Stimulated activated CD8-positive, alpha-beta memory T cell treated with anti-CD3 and anti-CD28 coated beads, Interleukin-15, amount 100 ng/mL, for 4 hours (primary cell): ENCODE results near the gene PROP1.
"Not testable (repeated sequence)": the region's sequence is repeated elsewhere in the genome, so short reads cannot be mapped to it uniquely, and the experiment has no call there.

Experiments
- DNase-seq, 2 donors: peaks; one replicate each; pipeline ENCODE4 v3.0.0-alpha.2; 2020; ENCODE audit warnings: low read depth in 2 of 2

Gene PROP1

DNA sequence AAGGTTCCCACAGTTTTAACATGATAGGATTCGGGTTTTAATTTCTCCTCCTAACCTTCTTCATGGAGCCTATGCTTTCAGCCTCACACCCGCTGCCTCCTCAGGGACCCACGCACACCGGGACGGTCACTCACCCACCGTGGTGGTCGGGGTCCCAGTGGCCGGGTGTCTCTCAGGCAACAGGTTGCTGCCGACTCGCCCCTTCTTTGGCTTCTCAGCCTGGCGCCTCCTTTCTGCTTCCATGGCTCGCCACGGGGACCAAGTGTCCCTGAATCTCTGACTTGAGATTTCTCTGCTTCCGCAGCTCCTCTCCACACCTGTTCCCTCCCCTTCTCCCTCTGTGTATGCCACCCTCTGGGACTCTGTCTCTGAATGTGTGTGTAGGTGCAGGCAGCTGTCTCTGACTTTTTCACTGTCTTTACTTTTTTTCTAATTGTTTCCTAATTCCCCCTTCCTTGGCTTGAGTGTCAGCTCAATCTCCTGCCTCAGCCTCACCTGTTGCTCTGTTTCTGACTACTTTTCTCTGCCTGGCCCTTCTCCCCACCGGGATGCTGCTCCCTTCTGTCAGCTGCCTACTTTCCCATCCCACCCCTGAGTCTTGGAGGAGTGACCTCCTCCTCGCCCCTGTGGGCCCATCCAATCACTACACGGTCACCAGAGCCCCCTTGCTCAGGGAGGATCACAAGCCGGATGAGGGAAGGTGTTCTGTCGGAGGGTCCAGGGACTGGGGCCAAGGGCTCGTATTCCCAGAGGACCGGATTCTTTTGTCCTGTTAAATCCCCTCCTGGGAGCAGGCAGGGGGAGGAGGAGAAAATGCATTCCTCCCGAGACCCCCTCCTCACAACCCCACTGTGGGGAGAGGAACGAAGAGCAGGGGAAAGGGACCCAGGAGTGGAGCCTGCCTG lies at the start of gene PROP1:
Gene PROP1 (minus strand): TSS at position 552 of the 905 bp plus-strand sequence. CDS start 309 bp downstream, at position 243.
- DNase-seq = no peak

DNA sequence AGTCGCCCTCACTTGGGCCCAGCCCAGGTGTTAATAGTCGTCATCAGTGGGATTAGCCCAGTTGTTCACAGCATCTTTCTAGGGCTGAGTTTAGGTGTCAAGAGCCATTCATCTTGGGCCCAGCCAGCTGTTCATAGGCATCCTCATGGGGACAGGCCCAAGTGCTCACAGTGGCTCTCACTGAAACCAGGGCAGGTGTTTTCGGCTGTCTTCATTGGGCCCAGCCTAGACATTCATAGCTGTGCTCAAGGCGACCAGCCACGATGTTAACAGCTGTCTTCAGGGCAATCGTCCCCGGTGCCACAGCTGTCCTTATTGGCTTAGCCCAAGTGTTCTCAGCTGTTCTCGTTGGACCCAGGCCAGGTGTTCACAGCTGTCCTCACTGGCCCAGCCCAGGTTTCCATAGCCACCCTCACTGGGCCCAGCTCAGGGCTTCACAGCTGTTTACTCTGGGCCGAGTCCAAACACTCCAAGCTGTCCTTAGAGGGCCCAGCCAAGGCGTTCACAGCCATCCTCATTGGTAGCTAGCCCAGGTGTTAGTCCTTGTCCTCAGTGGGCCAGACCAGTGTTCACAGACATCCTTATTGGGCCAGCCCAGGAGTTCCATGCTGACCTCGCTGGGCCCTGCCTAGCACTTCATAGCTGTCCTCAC lies 23.5 kb upstream of the PROP1 start:
- DNase-seq = not testable (repeated sequence)

GRCh38 chr5:178012758-178013157 lies 16.7 kb upstream of the PROP1 start:
- not testable (repeated sequence) for DNase-seq

- not testable (repeated sequence) for DNase-seq
Measured at GRCh38 chr5:178011816-178012554, 15.9 kb upstream of the PROP1 start.

DNA sequence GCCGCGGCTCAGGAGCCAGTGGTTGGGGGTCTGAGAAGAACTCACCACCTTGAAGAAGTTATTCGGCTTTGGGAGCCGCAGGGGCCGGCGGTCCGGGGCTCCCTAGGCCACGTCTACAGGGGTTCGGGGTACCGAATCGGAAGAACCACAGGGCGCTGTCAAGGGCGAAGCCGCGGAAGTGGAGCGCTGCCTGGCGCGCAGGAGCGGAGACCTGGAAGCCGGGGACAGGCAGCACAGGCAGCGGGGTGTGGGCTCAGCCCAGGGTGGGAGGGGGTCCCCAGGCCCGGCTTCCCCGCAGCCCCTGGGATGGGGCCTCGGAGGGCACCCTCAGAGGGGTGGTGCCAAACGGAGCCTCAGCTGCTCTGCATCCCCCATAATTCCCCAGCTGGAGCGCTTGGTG lies 11.2 kb upstream of the PROP1 start:
- DNase-seq = not testable (repeated sequence)

DNA sequence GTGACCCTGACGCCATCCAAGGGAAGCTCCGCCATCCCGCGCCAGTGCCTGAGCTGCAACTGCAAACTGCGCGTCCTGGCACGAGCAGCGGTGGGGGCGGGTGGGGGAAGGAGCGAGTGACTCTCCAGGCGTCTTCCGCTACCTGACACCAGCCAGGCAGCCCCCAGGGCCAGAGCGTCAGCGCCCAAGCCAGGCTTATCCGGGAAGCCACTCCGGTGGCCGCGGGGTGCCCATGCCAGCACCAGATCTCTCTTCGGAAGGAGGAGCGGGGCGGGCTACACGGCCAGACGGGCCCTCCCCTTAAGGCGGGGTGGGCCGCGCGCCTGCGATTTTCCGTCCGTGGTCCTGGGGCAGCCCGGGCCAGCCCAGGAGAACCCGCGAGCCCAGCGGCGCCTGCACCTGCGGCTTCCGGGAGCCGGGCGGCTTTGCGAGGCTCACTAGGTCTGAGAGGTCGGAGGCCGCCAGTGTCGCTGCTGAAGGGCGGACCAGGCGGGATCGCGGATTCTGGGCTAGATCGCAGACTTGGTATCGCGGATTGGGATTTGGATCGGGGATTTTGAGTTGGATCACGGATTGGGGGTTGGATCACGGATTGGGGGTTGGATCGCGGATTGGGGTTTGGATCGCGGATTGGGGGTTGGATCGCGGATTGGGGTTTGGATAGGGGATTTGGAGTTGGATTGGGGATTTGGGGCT lies 10.6 kb upstream of the PROP1 start:
- peak in 1 of 2 donors; percentile 39 for DNase-seq

DNA sequence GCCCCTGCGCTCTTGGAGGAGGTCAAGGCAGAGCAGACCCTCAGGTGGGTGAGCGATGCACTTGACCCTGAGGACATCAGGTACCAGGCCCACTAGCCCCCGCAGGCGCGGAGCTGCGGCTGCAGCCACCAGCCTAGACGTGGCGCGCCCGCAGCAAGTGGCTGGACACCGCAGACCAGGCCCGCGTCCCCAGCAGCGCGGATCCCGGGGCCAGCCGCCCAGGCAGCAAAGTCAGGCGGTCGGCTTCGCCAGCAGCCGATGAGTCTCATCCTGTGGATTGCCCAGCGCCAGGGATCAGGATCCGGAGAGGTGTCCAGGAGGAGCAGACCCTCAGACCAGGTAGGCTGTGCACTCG lies 10.1 kb upstream of the PROP1 start:
- not testable (repeated sequence) for DNase-seq

GRCh38 chr5:177997846-177998245 lies 1.8 kb upstream of the PROP1 start:
- DNase-seq = no peak

- DNase-seq = no peak
Measured at GRCh38 chr5:177997319-177997670, 1.3 kb upstream of the PROP1 start.

GRCh38 chr5:177996660-177997318 lies 747 bp upstream of the PROP1 start:
- no peak for DNase-seq

DNA sequence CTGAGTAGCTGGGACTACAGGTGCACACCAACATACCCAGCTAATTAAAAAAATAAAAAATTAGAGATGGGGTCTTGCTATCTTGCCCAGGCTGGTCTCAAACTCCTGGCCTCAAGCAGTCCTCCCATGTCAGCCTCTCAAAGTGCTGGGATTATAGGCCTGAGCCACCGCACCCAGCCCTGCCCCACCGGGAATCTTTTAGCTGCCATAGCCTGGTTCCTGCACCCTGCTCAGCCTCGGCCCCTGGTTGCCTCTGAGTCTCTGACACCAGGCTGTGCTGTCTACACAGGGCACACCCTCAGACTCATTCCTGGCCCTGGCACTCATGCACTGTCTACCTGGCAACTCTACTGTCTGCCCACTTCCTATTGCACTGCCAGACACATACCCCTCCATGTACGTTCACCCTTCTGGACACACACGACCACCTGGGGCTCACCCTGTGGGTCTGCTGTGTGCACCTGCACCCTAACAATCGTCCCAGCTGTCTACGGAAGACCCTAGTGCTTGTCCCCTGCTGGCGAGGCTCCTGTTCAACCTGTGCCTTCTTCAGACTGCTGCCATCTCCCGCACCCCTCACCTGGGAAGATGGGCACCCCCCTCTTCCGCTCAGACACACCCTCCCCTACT lies 1.4 kb downstream of the PROP1 start:
- DNase-seq = no peak

DNA sequence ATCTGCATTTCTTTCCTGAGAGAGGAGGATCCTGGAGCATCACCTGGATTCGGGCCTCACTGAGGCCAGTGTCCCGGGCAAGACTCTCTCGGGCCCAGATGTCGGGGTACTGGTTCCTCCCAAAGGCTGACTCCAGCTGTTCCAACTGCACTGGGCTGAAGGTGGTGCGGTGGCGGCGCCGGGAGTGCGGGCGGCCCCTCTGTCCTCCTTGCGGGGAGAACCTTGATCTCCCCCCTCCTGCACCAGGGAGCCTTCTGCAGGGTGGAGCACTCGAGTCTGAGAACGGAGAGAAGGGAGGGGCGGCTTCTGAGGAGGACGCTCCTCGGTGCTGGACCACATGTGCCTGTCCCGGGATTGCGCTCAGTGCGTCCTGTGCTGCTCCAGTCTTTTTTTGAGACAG lies 2.0 kb downstream of the PROP1 start:
- DNase-seq = no peak

GRCh38 chr5:177992466-177992865 lies 3.6 kb downstream of the PROP1 start:
- no peak for DNase-seq

- no peak for DNase-seq
Measured at GRCh38 chr5:177988989-177989625, 6.9 kb downstream of the PROP1 start.

DNA sequence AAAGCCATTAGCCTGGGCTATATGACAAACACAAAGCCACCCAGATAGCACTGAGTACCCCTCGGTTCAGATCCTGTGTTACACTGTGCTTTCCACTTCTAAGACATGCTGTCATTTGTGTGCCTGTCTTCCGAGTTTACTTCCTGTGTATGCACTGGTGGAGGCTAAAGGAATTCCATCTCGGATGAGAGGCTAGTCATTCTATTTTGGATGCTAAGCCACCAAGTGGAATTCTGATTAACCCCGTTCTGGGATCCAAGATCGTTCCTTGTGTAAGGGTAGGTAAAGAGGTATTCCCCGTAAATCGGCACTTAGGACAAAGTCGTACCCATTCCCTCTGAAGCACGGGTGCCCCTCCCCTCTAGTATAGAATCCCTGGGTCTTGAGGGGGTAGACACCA lies 8.7 kb downstream of the PROP1 start:
- no peak for DNase-seq

- DNase-seq = no peak
Measured at GRCh38 chr5:177985430-177986040, 10.5 kb downstream of the PROP1 start.

DNA sequence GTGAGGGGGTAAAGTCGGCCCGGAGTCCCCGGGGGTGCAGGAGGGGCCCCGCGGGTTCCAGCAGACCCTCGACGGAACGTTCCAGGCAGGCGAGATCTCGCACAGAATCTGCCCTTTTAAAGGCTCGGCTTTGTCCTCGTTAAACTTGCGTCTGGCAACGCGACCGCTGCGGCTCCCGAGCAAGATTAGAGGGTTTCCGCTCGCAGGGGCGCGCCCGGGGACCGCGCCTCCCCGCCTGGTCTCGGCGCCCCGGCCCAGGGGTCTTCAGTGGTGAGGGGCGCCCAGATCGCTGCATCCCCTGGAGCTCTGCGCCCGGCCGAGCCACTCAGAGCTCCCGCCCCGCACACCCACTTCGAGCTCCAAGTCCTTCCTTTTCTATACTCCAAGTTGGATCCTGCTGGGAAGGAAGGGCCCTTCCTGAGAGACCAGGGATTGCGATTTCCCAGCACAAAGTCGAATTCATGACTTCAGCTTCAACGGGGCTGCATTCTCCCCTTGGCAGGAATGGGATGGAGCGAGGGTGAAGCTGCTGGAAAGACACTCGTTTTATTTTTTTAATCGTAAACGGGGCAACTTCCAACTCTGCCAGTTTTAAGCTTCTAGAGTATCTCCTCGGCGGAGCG lies 11.3 kb downstream of the PROP1 start:
- DNase-seq = no peak

DNA sequence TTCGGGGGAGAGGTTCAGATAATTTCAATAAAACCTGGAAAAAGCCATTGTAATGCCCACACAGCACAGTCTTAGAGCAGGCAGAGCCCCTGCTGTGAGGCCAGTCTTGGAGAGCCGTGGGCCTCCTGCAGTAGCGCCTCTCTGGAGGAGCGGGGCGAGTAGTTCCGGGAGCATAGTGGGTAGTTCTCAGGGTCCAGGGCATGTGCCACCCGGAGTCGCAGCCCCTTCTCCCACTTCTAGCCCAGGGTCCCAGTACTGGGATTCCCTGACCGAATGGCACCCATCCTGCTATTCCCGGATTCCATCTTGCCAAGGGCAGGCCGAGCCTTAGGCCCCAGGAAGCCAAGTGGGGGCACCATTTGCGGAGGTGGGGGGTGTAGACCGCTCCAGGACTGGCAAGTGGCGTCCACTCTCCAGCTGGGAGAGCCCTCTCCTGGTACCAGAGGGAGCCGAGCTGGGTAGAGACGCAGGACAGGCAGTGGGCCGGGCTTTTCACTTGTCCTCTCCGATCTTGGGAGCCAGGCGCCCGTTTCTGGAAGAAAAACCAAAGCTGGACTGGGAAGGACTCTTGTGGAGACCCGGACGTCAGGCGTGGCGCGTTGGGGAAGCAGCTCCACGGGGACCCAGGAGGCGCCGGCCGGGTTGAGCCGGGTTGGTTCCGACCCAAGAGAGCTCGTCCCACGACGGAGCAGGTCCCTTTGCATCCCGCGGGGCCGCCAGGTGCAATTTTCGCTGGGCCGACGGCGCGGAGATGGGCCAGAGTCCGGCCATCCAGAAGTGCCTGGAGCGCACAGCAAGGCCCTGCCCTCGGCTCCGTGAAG lies 12.1 kb downstream of the PROP1 start:
- no peak for DNase-seq

GRCh38 chr5:177982956-177983355 lies 13.1 kb downstream of the PROP1 start:
- no peak for DNase-seq
